H1 (cell line): ENCODE measurements around the gene MAN2A1.

Experiments
- BCL11A ChIP-seq, 2 experiments: IDR thresholded peaks; one replicate each; pipeline ENCODE4 v1.6.1; 2011; ENCODE audit warnings: low read depth in 2 of 2, low read length in 2 of 2, mild to moderate bottlenecking in 2 of 2
- EP300 ChIP-seq, 2 experiments: IDR thresholded peaks; 1 replicate in 1 of 2; 2 replicates in 1 of 2; pipeline ENCODE4 v1.6.1; 2011 to 2012; ENCODE audit warnings: low read depth in 2 of 2, low read length in 2 of 2, mild to moderate bottlenecking in 2 of 2, borderline replicate concordance in 1 of 2, inconsistent platforms in 1 of 2, moderate library complexity in 1 of 2
- FOSL1 ChIP-seq: IDR thresholded peaks from 2 replicates; pipeline ENCODE4 v1.6.1; 2011; ENCODE audit warnings: mild to moderate bottlenecking, low read depth, low read length, moderate library complexity; ENCODE audit not compliant: insufficient read depth
- POLR2A ChIP-seq, 2 experiments: IDR thresholded peaks; 1 replicate in 1 of 2; 2 replicates in 1 of 2; pipeline ENCODE4 v1.6.1; 2011; ENCODE audit warnings: low read depth in 2 of 2, low read length in 2 of 2, mild to moderate bottlenecking in 2 of 2; ENCODE audit errors: control extremely low read depth in 1 of 2
- POLR2AphosphoS5 ChIP-seq: IDR thresholded peaks from 2 replicates; pipeline ENCODE4 v1.6.1; 2011; ENCODE audit warnings: low read depth, low read length
- SP2 ChIP-seq: IDR thresholded peaks from 2 replicates; pipeline ENCODE4 v1.6.1; 2012; ENCODE audit warnings: mild to moderate bottlenecking, low read length, inconsistent platforms
- TEAD4 ChIP-seq: IDR thresholded peaks from 2 replicates; pipeline ENCODE4 v1.6.1; 2012; ENCODE audit warnings: low read depth, low read length, inconsistent platforms, mixed read lengths
- YY1 ChIP-seq: IDR thresholded peaks from 2 replicates; pipeline ENCODE4 v1.6.1; 2011; ENCODE audit warnings: low read depth, mild to moderate bottlenecking, low read length
- TF ChIP-seq, protein P1 (sequence below), 3 experiments: IDR thresholded peaks; 1 replicate in 2 of 3; 2 replicates in 1 of 3; pipeline versions ENCODE4 v1.5.1 to v1.6.1; 2011; ENCODE audit warnings: low read length in 3 of 3, mild to moderate bottlenecking in 3 of 3, inconsistent platforms in 2 of 3, low read depth in 1 of 3, moderate library complexity in 1 of 3; ENCODE audit not compliant: insufficient read depth in 1 of 3; ENCODE audit errors: control extremely low read depth in 1 of 3

DNA sequence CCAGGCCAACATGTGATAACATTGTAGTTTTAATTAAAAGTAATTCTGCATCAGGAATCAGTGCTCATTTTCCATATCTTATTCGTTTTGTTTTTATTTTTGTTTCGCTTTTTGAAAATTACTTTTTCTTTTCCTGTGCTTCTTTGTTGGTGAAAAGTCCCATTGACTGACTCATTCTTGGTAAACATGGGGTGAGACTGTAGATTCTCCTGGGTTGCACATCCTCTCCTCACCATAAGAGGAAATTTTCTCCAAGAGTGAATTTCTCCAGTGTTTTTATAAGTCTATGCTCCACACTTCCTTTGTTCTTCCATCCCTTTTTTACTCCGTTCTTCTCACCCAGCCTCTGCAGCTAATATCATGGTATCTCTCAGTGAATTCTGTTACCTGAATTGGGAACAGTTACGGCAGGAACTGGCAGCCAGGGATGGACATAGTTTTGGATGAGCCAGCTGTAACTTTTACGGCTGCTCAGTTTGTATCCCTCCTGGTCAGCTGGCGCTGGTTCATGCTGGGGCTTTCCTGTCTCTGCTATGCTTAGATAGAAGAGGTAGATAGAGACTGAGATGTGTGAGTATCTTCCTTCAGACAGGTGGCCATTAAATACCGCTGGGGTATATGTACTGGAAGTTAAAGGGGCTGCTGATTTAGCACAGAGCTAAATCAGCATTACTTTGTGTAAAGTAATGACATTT lies 80.0 kb downstream of the MAN2A1 start:
- TF ChIP-seq TEAD4: no peak
- TF ChIP-seq EP300 (IDR thresholded peaks at IDR 0.05; ENCODE audit: borderline replicate concordance in 1 of 2, low read depth in 2 of 2, low read length in 2 of 2): no peak
- no peak for TF ChIP-seq YY1
- TF ChIP-seq BCL11A (IDR thresholded peaks at IDR 0.05; ENCODE audit: low read depth in 2 of 2, low read length in 2 of 2): no peak
- no peak for TF ChIP-seq FOSL1
- TF ChIP-seq POLR2A (IDR thresholded peaks at IDR 0.05; ENCODE audit: control extremely low read depth in 1 of 2, low read depth in 2 of 2, low read length in 2 of 2): no peak
- TF ChIP-seq, protein P1, sequence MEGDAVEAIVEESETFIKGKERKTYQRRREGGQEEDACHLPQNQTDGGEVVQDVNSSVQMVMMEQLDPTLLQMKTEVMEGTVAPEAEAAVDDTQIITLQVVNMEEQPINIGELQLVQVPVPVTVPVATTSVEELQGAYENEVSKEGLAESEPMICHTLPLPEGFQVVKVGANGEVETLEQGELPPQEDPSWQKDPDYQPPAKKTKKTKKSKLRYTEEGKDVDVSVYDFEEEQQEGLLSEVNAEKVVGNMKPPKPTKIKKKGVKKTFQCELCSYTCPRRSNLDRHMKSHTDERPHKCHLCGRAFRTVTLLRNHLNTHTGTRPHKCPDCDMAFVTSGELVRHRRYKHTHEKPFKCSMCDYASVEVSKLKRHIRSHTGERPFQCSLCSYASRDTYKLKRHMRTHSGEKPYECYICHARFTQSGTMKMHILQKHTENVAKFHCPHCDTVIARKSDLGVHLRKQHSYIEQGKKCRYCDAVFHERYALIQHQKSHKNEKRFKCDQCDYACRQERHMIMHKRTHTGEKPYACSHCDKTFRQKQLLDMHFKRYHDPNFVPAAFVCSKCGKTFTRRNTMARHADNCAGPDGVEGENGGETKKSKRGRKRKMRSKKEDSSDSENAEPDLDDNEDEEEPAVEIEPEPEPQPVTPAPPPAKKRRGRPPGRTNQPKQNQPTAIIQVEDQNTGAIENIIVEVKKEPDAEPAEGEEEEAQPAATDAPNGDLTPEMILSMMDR (IDR thresholded peaks at IDR 0.05; ENCODE audit: control extremely low read depth in 1 of 3, insufficient read depth in 1 of 3, low read depth in 1 of 3, low read length in 3 of 3): no peak
- no peak for TF ChIP-seq POLR2AphosphoS5
- no peak for TF ChIP-seq SP2
